ENCODE data around the gene TLR2. TPM values are rescaled to one million over a fixed set of nuclear protein-coding genes. Genes with fewer than 3 reads are reported as not detected.
A peak's percentile ranks its signal among the peaks of the same experiment; 100 is the strongest.

The TLR2 gene
- total RNA-seq, 1 experiment from 2014 or later, result 0.90 TPM

- Mint-ChIP-seq H3K4me1 (peaks cover 11 to 16% of the 10 kb centered on the region in 2 experiments), H3K4me3 (no peak overlapping the region), H3K27ac (no peak overlapping the region), H3K9me3 (peaks cover 8% of the 10 kb centered on the region in 2 experiments), H3K36me3 (ENCODE audit: insufficient read depth in 1 of 3, low read depth in 3 of 3) (peaks cover 3 to 11% (median 5%) of the 10 kb centered on the region in 3 experiments; a peak in 6 of 7 replicates), H3K27me3 (ENCODE audit: low read depth) (peaks cover 2% of the 10 kb centered on the region; the same call in 1 of the 2 replicates)
- H4K20me1 ChIP-seq (ENCODE audit: control insufficient read depth, insufficient read depth, insufficient read length), result no peaks in the 10 kb centered on the region
- no peak overlapping the region for H3K9ac ChIP-seq (ENCODE audit: extremely low read depth, insufficient read length, low read length)
- no peaks in the 10 kb centered on the region for H3K23me2 ChIP-seq (ENCODE audit: insufficient read length, low read depth, low read length, poor library complexity, severe bottlenecking)
- no peak overlapping the region for H3K23ac ChIP-seq (ENCODE audit: insufficient read length, low read depth, low read length)
- H2BK5ac ChIP-seq (ENCODE audit: insufficient read length, low read length), result no peak overlapping the region
- H3K9me3 ChIP-seq (ENCODE audit: control insufficient read depth, low read depth, low read length), result no peaks in the 10 kb centered on the region
- H2AFZ ChIP-seq (ENCODE audit: low read length), result no peak overlapping the region
- no peaks in the 10 kb centered on the region; the same call in 1 of the 2 replicates for H3K4me1 ChIP-seq (ENCODE audit: insufficient read depth, low read length)
- no peak overlapping the region for H2AK5ac ChIP-seq (ENCODE audit: insufficient read length, low read length)
- H4K5ac ChIP-seq (ENCODE audit: insufficient read length, low read depth, low read length), result no peak overlapping the region
- TF ChIP-seq, protein P1, sequence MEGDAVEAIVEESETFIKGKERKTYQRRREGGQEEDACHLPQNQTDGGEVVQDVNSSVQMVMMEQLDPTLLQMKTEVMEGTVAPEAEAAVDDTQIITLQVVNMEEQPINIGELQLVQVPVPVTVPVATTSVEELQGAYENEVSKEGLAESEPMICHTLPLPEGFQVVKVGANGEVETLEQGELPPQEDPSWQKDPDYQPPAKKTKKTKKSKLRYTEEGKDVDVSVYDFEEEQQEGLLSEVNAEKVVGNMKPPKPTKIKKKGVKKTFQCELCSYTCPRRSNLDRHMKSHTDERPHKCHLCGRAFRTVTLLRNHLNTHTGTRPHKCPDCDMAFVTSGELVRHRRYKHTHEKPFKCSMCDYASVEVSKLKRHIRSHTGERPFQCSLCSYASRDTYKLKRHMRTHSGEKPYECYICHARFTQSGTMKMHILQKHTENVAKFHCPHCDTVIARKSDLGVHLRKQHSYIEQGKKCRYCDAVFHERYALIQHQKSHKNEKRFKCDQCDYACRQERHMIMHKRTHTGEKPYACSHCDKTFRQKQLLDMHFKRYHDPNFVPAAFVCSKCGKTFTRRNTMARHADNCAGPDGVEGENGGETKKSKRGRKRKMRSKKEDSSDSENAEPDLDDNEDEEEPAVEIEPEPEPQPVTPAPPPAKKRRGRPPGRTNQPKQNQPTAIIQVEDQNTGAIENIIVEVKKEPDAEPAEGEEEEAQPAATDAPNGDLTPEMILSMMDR (conservative IDR thresholded peaks at IDR 0.05), result peak; percentile 54
- H2BK12ac ChIP-seq (ENCODE audit: insufficient read length, low read depth, low read length), result no peak overlapping the region
- no CpG with 5 or more reads among the region's 9 CpGs for WGBS (ENCODE audit: extremely low coverage, insufficient read length, low lambda C conversion rate)
- no peak overlapping the region for H4K8ac ChIP-seq (replicated peaks; ENCODE audit: insufficient read length, low read depth, low read length)
- H3K79me1 ChIP-seq (ENCODE audit: insufficient read depth, low read depth, low read length, poor library complexity, severe bottlenecking), result no peaks in the 10 kb centered on the region
- no peak overlapping the region for H3K14ac ChIP-seq (ENCODE audit: insufficient read depth, low read length)
- H3K56ac ChIP-seq (ENCODE audit: insufficient read length, low read depth, low read length), result no peak overlapping the region
- H2BK120ac ChIP-seq (ENCODE audit: low read depth, low read length, poor library complexity, severe bottlenecking), result no peak overlapping the region
- H4K91ac ChIP-seq (ENCODE audit: insufficient read length, low read depth, low read length), result no peak overlapping the region
- no peaks in the 10 kb centered on the region for H3K79me2 ChIP-seq (ENCODE audit: insufficient read depth, low read length)
- no peak overlapping the region for H3K27ac ChIP-seq (ENCODE audit: insufficient read length, low read depth, low read length)
- no peak overlapping the region for H3K4ac ChIP-seq (ENCODE audit: low read depth, low read length)
- no peak for DNase-seq
- H3K4me2 ChIP-seq (ENCODE audit: insufficient read depth, insufficient read length, low read length), result no peak overlapping the region
- no peak overlapping the region for H2BK20ac ChIP-seq (ENCODE audit: low read depth, low read length, poor library complexity, severe bottlenecking)
- no peaks in the 10 kb centered on the region for H3K27me3 ChIP-seq (ENCODE audit: insufficient read depth, low read length)
- H2BK15ac ChIP-seq (ENCODE audit: low read depth, low read length), result no peak overlapping the region
- no peak overlapping the region for H3T11ph ChIP-seq (ENCODE audit: low read length)
- H3K18ac ChIP-seq (ENCODE audit: insufficient read length, low read depth, low read length), result no peak overlapping the region
These were observed 40.4 kb upstream of the TLR2 start for GRCh38 chr4:153643406-153644383.
